GM19397 (cell line): ENCODE measurements around the gene CBX4.

Source experiments
- ATAC-seq: cut with Tn5 transposase; IDR thresholded peaks from one replicate; pipeline ENCODE4 v1.9.1; 2021; ENCODE audit warnings: mild to moderate bottlenecking, moderate library complexity; ENCODE audit not compliant: unreplicated experiment

CBX4 gene

GRCh38 chr17:79839356-79840268 is at the start of gene CBX4:
Gene CBX4 (minus strand): TSS chr17:79839440. CDS start chr17:79839251, 189 bp downstream.
- ATAC-seq = peak; percentile 59

DNA sequence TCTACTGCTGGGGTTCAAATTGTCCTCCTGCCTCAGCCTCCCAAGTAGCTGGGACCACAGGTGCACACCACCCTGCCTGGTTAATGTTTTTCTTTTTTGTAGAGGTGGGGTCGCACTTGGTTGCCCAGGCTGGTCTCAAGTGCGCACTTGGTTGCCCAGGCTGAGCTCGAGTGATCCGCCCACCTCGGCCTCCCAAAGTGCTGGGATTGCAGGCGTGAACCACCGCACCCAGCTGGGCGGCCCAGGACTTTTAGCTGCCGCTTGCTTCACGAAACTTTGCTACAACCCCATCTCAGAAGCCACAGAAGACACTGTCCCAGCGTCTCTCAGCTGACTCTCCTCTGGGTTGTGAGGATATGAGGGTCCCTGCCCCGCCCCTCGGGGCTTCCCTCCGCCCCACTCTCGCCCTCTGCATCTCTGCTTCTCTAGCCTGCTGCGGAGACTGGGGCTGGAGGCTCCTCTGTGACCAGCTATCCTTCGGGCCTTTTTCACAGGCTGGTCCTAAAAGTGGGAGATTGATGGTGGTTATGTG is 48.8 kb upstream of the CBX4 start:
- ATAC-seq = no peak

- ATAC-seq = no peak
These were observed 48.3 kb upstream of the CBX4 start for GRCh38 chr17:79887451-79887991.

DNA sequence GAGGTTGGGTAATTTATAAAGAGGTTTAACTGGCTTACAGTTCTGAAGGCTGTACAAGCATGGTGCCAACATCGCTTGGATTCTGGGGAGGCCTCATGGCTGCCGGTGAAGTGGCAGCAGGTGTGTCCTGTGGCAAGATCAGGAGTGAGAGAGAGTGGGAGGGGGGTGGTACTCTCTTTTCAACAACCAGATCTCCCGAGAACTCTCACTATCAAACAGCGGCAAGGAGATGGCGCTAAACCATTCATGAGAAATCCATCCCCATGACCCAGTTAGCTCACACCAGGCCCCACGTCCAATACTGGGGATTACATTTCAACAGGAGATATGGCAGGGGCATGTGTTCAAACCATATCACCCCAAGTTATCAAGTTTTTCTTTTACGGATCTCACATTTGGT is 44.0 kb upstream of the CBX4 start:
- no peak for ATAC-seq

DNA sequence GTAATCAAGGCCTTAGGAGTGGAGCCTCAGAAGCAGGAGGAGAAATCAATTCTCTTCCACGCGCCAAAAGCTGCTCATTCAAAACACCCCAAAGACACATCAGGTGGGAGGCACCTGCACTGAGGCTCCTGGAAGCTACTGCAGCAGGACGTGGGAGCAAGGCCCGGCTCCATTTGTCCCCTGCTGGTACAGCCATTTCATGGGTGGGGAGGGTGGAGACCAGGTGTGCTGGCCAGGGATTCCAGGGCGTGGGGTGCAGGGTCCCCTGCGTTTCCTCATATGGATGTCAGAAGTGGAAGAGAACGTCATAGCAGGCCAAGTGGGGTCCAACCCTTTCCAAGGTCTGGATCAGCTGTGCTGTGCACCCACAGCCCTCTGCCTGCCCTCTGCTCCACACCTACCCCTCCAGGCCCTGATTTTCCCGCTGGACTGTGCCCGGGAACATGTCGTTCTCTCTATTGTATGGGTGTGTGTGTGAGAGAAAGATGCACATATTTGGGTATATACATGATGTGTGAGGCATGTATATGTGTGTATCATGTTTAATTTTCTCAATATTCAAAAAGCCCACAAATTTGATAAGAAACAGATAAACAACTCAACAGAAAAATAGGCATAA is 39.2 kb upstream of the CBX4 start:
- ATAC-seq = no peak

DNA sequence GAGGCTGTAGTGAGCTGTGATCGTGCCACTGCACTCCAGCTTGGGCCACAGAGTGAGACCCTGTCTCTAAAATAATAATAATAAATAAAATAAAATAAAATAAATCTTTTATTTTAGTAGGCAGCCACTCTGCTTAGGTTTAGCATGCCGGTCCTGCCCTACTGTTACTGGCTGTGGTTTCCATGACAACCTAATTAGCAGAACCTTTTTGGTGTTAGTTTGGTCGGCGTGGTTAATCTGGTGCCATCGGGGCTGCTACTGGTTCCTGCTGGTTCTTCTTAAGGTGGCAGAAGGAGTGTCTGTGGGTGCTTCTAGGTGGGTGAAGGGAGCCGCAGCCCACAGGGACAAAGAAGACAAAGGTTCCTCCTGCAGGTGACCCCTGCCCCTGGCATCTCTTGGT is 37.8 kb upstream of the CBX4 start:
- ATAC-seq = no peak

DNA sequence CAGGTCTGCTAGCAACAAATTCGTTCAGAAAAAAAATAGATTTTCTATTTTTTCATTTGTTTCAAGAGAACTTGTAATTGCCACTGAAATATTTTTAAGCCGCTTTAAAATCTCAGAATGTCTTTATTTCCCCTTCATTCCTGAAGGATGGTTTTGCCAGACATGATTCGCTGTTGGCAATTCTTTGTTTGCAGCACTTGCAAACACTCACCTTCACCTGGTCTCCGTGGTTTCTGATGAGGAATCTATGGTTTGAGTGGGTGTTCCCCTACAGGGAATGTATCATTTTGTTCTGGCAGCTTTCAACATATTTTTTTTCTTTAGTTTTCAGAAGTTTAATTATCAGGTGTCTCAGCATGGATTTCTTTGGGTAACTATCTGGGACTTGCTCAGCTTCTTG is 36.3 kb upstream of the CBX4 start:
- no peak for ATAC-seq

GRCh38 chr17:79874329-79874981 is 35.2 kb upstream of the CBX4 start:
- no peak for ATAC-seq

- no peak for ATAC-seq
These were observed 34.3 kb upstream of the CBX4 start for GRCh38 chr17:79873583-79873982.

GRCh38 chr17:79872762-79873161 is 33.5 kb upstream of the CBX4 start:
- no peak for ATAC-seq

DNA sequence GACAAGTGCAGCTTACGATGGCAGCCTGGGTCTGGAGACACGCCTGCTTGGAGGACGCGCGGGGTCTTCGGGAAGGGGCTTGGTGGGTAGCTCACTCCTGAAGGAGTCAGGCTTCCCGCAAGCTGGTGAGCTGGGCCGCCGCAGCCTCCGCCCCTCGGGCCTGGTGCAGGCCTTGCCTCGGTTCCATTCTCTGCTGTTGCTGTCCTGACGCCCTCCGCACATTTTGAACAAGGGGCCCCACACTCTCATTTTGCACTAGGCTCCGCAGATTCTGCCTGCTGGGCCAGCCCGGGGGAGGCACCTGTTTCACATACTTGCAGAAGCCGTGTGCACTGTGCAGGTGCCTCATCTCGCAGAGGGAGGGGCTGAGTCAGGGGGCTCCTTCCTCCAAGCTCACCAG is 31.9 kb upstream of the CBX4 start:
- no peak for ATAC-seq

GRCh38 chr17:79870540-79870939 is 31.3 kb upstream of the CBX4 start:
- no peak for ATAC-seq

GRCh38 chr17:79866791-79867518 is 27.7 kb upstream of the CBX4 start:
- no peak for ATAC-seq

DNA sequence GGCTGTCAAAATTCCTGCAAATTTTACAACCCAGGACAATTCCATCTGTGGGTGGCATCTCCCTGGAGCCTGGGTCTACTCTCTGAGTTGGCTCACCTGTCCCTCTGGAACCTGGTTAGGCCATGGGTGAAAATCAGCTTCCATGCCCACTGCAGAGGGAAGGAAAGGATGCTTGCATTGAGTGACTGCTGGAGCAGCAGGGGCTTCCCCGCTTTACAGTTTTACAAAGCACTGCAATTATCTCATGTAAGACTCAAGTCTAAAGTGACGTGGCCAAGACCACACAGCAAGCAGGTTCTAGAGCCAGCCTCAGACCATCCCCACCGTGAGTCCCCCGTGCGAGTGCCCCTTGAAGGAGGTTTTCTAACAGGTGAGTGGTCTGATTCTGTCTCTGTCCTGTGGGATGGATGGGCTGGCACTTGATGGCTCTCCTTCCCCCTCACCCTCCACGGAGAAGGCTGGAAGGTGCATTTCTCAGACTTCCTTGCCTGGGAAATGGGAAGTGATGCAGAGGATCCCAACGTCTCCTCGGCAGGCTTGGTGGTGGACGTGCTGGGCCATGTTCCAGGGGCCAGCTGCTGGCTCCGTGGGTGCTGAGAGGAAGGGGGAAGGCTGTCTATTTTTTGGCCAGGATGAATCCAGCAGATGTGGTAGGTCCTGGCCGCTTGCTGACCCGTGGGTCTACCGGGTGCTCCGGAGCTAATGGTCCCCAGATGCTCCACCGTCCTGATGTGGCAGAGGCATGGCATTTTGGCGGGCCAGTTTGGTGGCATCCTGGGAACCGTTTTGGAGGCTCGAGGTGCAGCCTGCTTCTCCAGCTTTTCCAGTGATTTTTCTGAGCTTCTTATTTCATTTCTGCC is 26.3 kb upstream of the CBX4 start:
- no peak for ATAC-seq

DNA sequence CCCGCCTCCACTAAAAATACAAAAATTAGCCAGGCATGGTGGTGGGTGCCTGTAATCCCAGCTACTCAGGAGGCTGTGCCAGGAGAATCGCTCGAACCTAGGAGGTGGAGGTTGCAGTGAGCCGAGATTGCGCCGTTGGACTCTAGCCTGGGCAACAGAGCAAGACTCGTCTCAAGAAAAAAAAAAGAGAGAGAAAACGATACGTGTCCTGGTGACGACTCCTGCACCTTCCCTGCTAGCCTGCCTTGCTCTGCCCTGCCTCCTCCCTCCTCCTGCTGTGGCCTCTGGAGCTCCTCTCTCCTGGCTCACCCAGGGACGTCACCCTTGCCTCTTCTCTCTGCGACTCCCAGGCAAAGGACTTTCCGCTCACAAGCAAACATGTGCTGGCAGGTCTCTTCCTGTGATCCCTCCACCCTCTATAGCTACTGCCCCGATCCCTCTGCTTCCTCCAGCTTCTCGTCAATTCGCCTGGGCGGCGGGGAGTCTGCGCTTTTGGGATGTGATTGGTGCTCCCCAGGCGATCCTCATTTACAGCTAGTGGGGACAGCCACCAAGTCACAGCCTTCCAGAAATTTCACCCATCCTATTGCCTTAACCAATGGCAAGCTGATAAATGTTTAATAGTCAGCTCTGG is 25.5 kb upstream of the CBX4 start:
- ATAC-seq = no peak

- no peak for ATAC-seq
These were observed 24.9 kb upstream of the CBX4 start for GRCh38 chr17:79864147-79864546.

DNA sequence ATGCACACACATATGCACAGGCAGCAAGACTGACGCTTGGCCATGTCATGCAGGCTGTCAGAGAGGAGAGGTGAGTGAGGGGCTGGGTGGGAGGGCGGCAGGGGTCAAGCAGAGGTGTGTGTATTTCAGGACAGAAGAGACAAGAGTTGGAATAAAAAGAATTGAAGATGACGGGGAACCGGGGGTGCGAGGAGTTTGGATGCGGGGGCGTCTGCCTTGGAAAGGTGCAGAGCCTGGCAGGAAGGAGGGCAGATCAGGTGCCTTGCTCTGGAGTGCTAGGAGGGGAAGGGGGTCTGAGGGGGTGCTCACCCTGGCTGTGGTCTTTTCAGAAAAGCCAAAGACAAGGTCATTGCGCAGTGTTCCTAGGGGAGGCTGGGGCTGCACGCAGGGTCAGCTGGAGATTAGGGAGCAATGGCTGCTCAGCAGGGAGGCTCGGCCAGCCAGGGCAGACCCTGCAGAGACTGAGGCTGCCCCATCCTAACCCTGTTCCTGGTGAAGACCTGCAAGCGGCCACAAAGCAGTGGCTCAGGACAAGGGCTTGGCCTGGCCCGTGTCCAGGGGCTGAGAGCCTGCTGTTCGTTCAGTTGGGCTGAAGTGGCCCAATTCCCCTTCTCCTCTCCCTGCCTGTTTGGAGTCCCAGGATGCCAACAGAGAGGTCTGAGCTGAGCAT is 23.7 kb upstream of the CBX4 start:
- ATAC-seq = no peak

DNA sequence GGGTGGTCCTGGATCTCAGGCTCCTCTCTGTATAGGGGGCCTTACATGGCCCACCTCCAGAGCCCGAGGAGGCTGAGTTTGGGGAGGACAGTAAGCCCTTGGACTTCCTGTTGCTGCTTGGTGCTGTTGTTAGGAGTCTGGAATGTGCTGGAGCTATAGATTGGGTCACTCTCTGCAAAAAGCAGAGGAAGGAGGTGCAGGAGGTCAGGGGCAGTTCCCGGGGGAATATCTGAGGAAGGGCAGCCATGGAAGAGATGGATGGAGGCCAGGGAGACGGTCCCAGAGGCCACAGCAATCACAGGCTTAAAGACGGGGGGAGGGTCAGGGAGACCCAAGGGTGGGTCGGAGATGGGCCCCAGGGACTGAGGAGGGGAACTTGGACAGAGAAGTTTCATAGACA is 23.0 kb upstream of the CBX4 start:
- ATAC-seq = no peak
